Germinal center (tissue), 1 donor: Measurements from ENCODE around the gene DERA.
A peak's percentile ranks its signal among the peaks of the same experiment; 100 is the strongest.

Experiments used
- DNase-seq: peaks from one replicate; pipeline ENCODE4 v3.0.0; 2012; ENCODE audit warnings: mixed read lengths, low spot score

DERA gene

GRCh38 chr12:16076557-16076956, 165.4 kb downstream of the DERA start:
- peak; percentile 5 for DNase-seq

GRCh38 chr12:16076970-16077522, 165.9 kb downstream of the DERA start:
- DNase-seq: no peak

- no peak for DNase-seq
Observed at GRCh38 chr12:16086462-16086861, 175.3 kb downstream of the DERA start.

GRCh38 chr12:16086942-16087341, 175.8 kb downstream of the DERA start:
- DNase-seq: no peak
